GM10266 (cell line): ENCODE results near the gene LXN.

Experiments
- DNase-seq: peaks from one replicate; pipeline ENCODE4 v3.0.0; 2012; ENCODE audit errors: extremely low spot score
- TF ChIP-seq, protein P1 (sequence below): IDR thresholded peaks from 2 replicates; pipeline ENCODE4 v1.5.1; 2012; ENCODE audit warnings: mild to moderate bottlenecking, low read depth; ENCODE audit not compliant: control insufficient read depth, insufficient read depth; ENCODE audit errors: missing control alignments

LXN gene

DNA sequence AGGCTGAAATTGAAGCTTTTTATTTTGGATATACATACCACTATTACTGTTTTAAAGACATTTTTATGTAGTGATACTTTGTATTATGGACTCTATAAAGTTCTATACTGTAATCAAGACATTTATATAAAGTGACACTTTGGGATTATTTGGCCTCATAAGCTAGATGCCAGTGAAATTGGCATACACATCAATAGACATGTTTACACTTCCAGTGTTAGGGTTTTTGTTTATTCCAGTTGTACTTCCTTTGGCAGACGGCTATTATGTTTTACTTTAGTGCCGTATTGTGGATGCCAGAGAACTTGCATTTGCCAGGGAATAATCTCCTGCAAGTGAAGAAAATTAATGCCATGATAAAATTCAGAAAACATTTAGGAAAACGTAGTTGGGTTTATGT, 6.0 kb downstream of the LXN start:
- DNase-seq = no peak

DNA sequence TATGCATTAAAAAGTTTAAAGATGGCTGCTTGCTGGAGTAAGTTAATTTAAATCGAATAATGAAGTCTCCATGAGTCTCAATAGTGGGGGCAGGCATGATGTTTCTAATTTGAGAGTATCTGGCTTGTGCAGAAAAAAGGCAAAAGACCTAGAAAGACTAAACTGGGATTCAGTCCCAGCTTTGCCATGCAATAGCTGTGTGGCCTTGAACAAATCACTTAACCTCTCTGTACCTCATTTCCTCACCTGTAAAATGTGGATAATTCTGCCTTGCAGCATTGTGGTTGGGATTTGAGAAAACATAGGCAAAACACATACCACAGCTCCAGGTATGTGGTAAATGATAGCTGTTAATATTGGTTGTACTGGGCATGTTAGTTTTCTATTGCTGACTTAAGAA, 8.6 kb downstream of the LXN start:
- no peak for DNase-seq
- TF ChIP-seq, protein P1, sequence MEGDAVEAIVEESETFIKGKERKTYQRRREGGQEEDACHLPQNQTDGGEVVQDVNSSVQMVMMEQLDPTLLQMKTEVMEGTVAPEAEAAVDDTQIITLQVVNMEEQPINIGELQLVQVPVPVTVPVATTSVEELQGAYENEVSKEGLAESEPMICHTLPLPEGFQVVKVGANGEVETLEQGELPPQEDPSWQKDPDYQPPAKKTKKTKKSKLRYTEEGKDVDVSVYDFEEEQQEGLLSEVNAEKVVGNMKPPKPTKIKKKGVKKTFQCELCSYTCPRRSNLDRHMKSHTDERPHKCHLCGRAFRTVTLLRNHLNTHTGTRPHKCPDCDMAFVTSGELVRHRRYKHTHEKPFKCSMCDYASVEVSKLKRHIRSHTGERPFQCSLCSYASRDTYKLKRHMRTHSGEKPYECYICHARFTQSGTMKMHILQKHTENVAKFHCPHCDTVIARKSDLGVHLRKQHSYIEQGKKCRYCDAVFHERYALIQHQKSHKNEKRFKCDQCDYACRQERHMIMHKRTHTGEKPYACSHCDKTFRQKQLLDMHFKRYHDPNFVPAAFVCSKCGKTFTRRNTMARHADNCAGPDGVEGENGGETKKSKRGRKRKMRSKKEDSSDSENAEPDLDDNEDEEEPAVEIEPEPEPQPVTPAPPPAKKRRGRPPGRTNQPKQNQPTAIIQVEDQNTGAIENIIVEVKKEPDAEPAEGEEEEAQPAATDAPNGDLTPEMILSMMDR = no peak

More for the DNA sequence above, 6.0 kb downstream of the LXN start:
- TF ChIP-seq, protein P1 = no peak

DNA sequence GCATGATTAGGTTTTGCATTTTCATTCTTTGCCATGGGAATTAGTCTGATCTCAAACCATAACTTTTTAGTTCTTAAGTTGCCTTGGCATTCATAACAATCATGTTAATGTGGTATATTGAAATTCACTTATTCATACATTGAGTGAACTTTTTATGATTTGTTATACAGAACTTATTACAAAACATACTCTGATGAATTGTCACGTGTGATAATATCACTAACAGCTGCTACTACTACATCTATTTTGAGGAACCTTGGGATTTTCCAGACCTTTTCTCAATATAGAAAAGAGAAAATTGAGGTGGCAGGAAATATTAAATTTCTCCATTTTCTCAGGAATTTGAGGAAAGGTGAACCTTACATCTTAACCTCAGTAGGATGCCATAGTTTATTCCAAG, 9.2 kb downstream of the LXN start:
- TF ChIP-seq, protein P1 = no peak
- no peak for DNase-seq

DNA sequence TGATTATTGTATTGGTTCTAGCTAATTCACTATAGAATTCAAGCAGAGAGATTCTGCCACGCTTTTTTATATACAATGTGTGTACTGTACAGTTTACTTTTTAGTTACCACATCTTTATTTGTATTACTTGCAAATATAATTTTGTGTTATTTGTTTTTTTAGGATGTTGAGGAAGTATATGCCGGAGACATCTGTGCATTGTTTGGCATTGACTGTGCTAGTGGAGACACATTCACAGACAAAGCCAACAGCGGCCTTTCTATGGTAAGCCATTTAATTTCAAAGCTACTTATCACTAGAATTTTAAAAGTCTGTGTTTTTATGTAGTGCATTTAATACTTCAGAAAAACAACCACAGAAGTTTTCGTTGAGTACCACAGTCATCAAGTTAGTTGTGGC, 11.7 kb downstream of the LXN start:
- TF ChIP-seq, protein P1 = no peak

DNA sequence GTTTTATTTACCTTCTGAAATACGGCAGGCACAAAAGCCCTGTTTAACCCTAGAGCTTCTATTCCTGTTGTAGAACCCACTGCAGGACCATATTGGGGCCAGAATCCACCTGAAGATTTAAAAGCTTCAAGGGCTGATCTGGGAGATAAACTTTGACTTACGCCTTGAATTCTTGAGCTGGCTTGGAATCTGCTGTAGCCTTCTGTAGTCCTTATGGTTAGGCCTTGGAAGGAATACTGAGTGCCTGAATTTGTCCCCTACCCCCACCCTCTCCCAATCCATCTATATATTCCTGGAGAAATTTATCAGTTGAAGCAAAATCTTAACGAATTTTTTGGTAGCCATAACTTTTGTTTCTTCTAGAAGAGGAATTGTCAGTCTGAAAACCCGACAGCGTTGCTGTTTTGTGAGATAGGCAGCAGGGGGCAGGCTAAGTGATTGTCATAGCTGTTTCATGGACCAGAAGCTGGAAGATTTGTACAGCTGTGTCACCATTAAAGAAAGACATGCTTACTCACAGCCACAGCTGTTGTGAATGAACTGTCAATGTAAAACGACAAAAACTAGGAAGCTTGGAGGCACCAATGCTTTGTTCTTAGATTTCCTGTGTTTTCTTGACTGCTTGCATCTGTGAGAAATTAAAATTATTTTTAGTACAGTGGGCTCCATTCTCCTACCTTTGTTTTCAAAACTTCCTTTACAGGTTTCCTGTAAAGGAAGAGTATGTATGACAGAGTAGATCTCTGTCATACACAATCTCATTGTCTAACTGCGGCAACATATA, 12.8 kb downstream of the LXN start:
- TF ChIP-seq, protein P1 = peak; percentile 60
- DNase-seq = peak; percentile 44

More for the DNA sequence above, 11.7 kb downstream of the LXN start:
- DNase-seq = no peak

DNA sequence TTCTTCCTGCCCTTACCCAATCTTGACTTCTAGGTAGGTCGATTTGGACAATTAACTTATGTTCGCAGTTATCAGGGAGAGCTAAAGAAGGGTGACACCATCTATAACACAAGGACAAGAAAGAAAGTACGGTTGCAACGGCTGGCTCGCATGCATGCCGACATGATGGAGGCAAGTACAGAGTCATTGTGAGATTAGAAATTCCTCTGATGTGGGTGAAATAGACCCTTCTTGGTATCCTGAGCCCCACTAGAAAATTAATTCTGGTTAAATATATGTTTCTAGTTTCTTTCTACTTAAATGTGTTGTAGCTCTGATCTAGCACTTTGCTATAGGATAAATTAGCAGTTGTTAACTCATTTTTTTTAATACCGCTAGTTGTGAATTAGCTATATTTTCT, 13.6 kb downstream of the LXN start:
- no peak for DNase-seq
- TF ChIP-seq, protein P1 = no peak

DNA sequence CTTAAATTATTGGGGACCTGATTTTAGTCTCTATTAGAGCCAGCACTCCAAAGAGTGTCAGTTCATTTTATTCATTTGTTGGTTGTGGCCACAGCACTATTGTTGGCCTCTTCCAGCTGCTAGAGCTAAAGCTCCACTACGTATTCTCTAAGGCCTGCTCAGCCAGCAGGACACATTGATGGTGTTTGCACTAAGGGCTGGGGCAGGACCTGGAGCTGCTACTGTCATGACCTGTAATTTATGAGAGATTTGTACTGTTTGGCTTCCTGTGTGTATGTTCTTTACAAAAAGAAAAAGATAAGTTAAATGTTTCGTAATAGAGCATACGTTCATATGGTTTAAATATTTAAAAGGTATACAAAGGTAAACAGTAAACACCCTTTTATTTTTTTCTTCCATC, 20.0 kb downstream of the LXN start:
- DNase-seq = no peak
- TF ChIP-seq, protein P1 = no peak
